ENCODE data around the gene MLLT1.

DNA sequence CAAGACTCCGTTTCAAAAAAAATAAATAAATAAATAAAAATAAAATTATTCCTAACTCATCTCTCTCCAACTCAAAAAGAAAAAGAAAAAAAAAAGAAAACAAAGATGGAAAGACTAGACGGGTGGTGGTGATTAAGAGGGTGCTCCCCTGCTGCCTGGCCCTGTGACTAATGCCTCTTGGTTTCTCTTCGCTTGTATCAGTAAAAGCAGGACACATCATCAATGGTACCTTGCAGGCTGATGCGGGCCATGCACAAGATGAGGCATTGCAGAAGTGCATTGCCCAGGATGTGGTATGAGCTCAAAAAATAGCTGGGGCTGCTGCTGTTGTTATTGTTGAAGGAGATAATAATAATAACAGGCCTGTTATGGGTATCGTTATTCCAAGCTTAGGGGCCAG is 39.0 kb upstream of the MLLT1 start:
- TF ChIP-seq, protein P1, sequence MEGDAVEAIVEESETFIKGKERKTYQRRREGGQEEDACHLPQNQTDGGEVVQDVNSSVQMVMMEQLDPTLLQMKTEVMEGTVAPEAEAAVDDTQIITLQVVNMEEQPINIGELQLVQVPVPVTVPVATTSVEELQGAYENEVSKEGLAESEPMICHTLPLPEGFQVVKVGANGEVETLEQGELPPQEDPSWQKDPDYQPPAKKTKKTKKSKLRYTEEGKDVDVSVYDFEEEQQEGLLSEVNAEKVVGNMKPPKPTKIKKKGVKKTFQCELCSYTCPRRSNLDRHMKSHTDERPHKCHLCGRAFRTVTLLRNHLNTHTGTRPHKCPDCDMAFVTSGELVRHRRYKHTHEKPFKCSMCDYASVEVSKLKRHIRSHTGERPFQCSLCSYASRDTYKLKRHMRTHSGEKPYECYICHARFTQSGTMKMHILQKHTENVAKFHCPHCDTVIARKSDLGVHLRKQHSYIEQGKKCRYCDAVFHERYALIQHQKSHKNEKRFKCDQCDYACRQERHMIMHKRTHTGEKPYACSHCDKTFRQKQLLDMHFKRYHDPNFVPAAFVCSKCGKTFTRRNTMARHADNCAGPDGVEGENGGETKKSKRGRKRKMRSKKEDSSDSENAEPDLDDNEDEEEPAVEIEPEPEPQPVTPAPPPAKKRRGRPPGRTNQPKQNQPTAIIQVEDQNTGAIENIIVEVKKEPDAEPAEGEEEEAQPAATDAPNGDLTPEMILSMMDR (conservative IDR thresholded peaks at IDR 0.05 in 1 of 2, IDR thresholded peaks at IDR 0.05 in 1 of 2; ENCODE audit: low read depth in 1 of 2, low read length in 2 of 2), result no peak
- no peak for TF ChIP-seq EZH2 (IDR thresholded peaks at IDR 0.05; ENCODE audit: low read length, missing control alignments)

All from fibroblast of lung (primary cell).